Measurements from ENCODE around the gene TJAP1. TPM values are rescaled to one million over a fixed set of nuclear protein-coding genes. Genes with fewer than 3 reads are reported as not detected.

The TJAP1 gene
- total and polyA plus RNA-seq, 2 of the 8 experiments (the other 6 are each of a cell fraction or from before 2014, with no cell fraction given) = 30.7 to 40.4 TPM

GRCh38 chr6:43504756-43505593 is 27.6 kb downstream of the TJAP1 start:
- H3K14ac ChIP-seq (ENCODE audit: insufficient read length) = no peak overlapping the region
- H3K9ac ChIP-seq (replicated peaks in 1 of 4; ENCODE audit: extremely low read depth in 1 of 4, low read depth in 3 of 4, low read length in 3 of 4) = no peak overlapping the region
- no peak overlapping the region for H3K23ac ChIP-seq (ENCODE audit: insufficient read length)
- H2BK20ac ChIP-seq (ENCODE audit: low read length) = no peak overlapping the region
- H3K56ac ChIP-seq (replicated peaks; ENCODE audit: insufficient read length, low read depth, low read length) = no peak overlapping the region
- ChIA-PET POLR2A (ENCODE audit: partially characterized antibody) (interaction anchor here (1.0 to 12.6 kb wide), 7 partner anchors 10 to 79 kb away, joined by 3 to 147 read pairs (median 7); partner anchors contain the start of genes ABCC10, DLK2, POLR1C and TJAP1), CTCF (ENCODE audit: partially characterized antibody) (interaction anchor here (0.9 to 31.7 kb wide), 17 partner anchors 9 to 275 kb away, joined by 3 to 536 read pairs (median 9); partner anchors contain the start of genes ABCC10, DLK2, DNPH1 and POLR1C)
- no peak overlapping the region for H4K91ac ChIP-seq (replicated peaks; ENCODE audit: insufficient read length, low read length)
- H2AK5ac ChIP-seq (ENCODE audit: low read depth, low read length) = no peak overlapping the region
- no peak overlapping the region for H3K4me3 ChIP-seq (ENCODE audit: extremely low read depth in 1 of 4, insufficient read depth in 2 of 4, low read depth in 3 of 4, low read length in 4 of 4)
- H3K4me1 ChIP-seq (replicated peaks in 1 of 4; ENCODE audit: control insufficient read depth in 3 of 4, insufficient read depth in 4 of 4, low read length in 3 of 4) = peaks cover 0 to 6% (median 4%) of the 10 kb centered on the region in 4 experiments; a peak in 5 of 7 replicates
- FAIRE-seq = no peak
- H3K79me2 ChIP-seq (ENCODE audit: control insufficient read depth in 1 of 2, insufficient read depth in 2 of 2, low read length in 2 of 2) = no peaks in the 10 kb centered on the region
- TF ChIP-seq TCF12 (IDR thresholded peaks at IDR 0.05; ENCODE audit: low read depth, low read length) (no peak), TAF7 (optimal IDR thresholded peaks at IDR 0.05; ENCODE audit: borderline replicate concordance, low read depth, low read length) (no peak), USF2 (IDR thresholded peaks at IDR 0.05; ENCODE audit: low read length) (no peak), SUZ12 (IDR thresholded peaks at IDR 0.05; ENCODE audit: low read length) (no peak), POLR2A (IDR thresholded peaks at IDR 0.05; ENCODE audit: control extremely low read depth in 1 of 2, low read depth in 2 of 2, low read length in 2 of 2) (no peak), ASH2L (IDR thresholded peaks at IDR 0.05; ENCODE audit: low read length) (no peak)
- no peak overlapping the region for H3K27ac ChIP-seq (ENCODE audit: low read depth, low read length)
- H3K27me3 ChIP-seq (replicated peaks in 1 of 4; ENCODE audit: control insufficient read depth in 3 of 4, extremely low read depth in 1 of 4, insufficient read depth in 3 of 4, low read length in 3 of 4) = peaks cover 0 to 19% (median 15%) of the 10 kb centered on the region in 4 experiments; a peak in 5 of 7 replicates
- H3K18ac ChIP-seq (ENCODE audit: extremely low read depth, low read length) = no peak overlapping the region
- no peak for DNase-seq (ENCODE audit: low read depth in 1 of 2, low spot score in 2 of 2)
- WGBS, 2 experiments (ENCODE audit: extremely low coverage in 1 of 2, insufficient coverage in 1 of 2, insufficient read length in 1 of 2, insufficient replicate concordance in 2 of 2, low coverage in 1 of 2, low lambda C conversion rate in 2 of 2, missing lambda C conversion rate in 1 of 2) = 90% methylated on average over 25 of the region's 26 CpGs; no CpG with 5 or more reads in 1 of the 2 experiments
- peaks cover 2 to 16% of the 10 kb centered on the region in 2 experiments for H4K20me1 ChIP-seq (replicated peaks in 1 of 2; ENCODE audit: control insufficient read depth in 1 of 2, insufficient read depth in 2 of 2, low read length in 2 of 2)
- no peak overlapping the region for H3K4me2 ChIP-seq (ENCODE audit: insufficient read depth in 1 of 2, low read depth in 2 of 2, low read length in 2 of 2)
- H2BK15ac ChIP-seq (ENCODE audit: low read length) = no peak overlapping the region
- H3K9me3 ChIP-seq (ENCODE audit: insufficient read depth in 2 of 2, low read depth in 1 of 2, low read length in 1 of 2) = no peaks in the 10 kb centered on the region
- H4K5ac ChIP-seq (ENCODE audit: insufficient read length, low read depth, low read length) = no peak overlapping the region
- H3K36me3 ChIP-seq (ENCODE audit: control insufficient read depth in 2 of 4, insufficient read depth in 4 of 4, low read length in 3 of 4) = peaks cover 8 to 32% (median 25%) of the 10 kb centered on the region in 4 experiments; a peak in 7 of 8 replicates
- H2BK120ac ChIP-seq (replicated peaks; ENCODE audit: low read depth, low read length) = no peak overlapping the region
- no peak overlapping the region for H2BK12ac ChIP-seq (ENCODE audit: low read depth, low read length)
- H4K8ac ChIP-seq (ENCODE audit: extremely low read depth, insufficient read depth, low read length) = no peak overlapping the region
- H2AFZ ChIP-seq (ENCODE audit: low read length) = no peak overlapping the region
- H3K79me1 ChIP-seq (ENCODE audit: low read depth, low read length) = no peaks in the 10 kb centered on the region
- H3K23me2 ChIP-seq (ENCODE audit: low read depth, low read length) = peaks cover 6% of the 10 kb centered on the region
- no peak overlapping the region for H2BK5ac ChIP-seq (ENCODE audit: low read depth, low read length)
- no peak overlapping the region for H3K4ac ChIP-seq (replicated peaks; ENCODE audit: insufficient read length, low read depth, low read length)

Measured in H1 (cell line).